Mucosa of stomach (tissue), 1 donor: ENCODE data around the gene WDR43.

Source experiments
- H3K27me3 ChIP-seq: one replicate; pipeline ENCODE4 v1.7.0; 2013; ENCODE audit warnings: mild to moderate bottlenecking, low read length; ENCODE audit not compliant: control insufficient read depth, insufficient read depth
- H3K36me3 ChIP-seq: one replicate; pipeline ENCODE4 v1.7.0; 2013; ENCODE audit warnings: low read length; ENCODE audit not compliant: control insufficient read depth, insufficient read depth
- H3K4me1 ChIP-seq: one replicate; pipeline ENCODE4 v1.7.0; 2013; ENCODE audit warnings: mild to moderate bottlenecking, low read length; ENCODE audit not compliant: control insufficient read depth, insufficient read depth
- H3K4me3 ChIP-seq: one replicate; pipeline ENCODE4 v1.7.0; 2013; ENCODE audit warnings: low read length
- H3K9ac ChIP-seq: one replicate; pipeline ENCODE4 v1.7.0; 2013; ENCODE audit warnings: mild to moderate bottlenecking, low read length, moderate library complexity
- H3K9me3 ChIP-seq: one replicate; pipeline ENCODE4 v1.7.0; 2013; ENCODE audit warnings: mild to moderate bottlenecking, low read length, moderate library complexity; ENCODE audit not compliant: control insufficient read depth
- donor health status: Pancreatic carcinoma.

The WDR43 gene

DNA sequence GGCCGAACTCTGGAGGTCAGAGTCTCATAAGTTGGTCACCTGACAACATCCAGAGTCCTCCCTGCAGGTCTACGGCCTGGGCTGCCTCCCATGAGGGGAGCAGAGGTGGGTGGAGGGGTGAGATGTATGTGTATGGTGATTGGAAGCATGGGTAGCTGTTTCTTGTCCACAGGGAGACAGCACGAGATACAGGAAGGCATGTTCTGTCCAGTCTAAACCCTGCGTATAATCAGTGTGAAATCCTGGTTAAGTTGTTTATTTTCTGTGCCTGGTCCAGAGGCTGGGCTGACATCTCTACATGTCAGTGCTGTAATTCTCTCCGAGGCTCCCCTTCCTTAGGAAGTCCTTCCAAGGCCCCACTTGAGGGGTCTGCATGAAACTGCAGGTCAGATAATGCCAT, 95.5 kb downstream of the WDR43 start:
- no peak overlapping the region for H3K4me3 ChIP-seq
- peaks cover 29% of the 10 kb centered on the region for H3K4me1 ChIP-seq
- no peaks in the 10 kb centered on the region for H3K36me3 ChIP-seq
- H3K9ac ChIP-seq: no peak overlapping the region
- H3K27me3 ChIP-seq: no peaks in the 10 kb centered on the region
- no peaks in the 10 kb centered on the region for H3K9me3 ChIP-seq

DNA sequence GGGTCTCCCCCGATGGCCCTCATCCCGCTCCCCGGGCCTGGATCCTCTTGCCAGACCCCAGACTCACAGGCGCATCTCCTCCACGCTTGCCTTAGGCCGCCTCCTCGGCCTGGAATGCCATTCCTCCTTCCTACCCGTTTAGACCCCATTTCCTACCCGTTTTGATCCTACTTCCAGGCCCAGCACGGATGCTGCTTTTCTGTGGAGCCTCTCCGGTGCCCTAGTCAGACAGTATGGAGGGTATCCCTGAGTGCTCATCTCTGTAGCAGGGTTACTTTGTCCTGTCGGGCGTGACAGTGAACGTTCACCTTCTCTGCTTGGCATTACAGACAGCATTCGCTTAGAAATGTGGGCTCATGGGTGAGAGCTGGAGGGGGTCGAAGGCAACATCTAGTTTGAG, 96.0 kb downstream of the WDR43 start:
- Histone ChIP-seq H3K27me3 (no peaks in the 10 kb centered on the region), H3K9me3 (no peaks in the 10 kb centered on the region), H3K4me1 (peaks cover 29% of the 10 kb centered on the region), H3K4me3 (no peak overlapping the region), H3K36me3 (no peaks in the 10 kb centered on the region), H3K9ac (no peak overlapping the region)

DNA sequence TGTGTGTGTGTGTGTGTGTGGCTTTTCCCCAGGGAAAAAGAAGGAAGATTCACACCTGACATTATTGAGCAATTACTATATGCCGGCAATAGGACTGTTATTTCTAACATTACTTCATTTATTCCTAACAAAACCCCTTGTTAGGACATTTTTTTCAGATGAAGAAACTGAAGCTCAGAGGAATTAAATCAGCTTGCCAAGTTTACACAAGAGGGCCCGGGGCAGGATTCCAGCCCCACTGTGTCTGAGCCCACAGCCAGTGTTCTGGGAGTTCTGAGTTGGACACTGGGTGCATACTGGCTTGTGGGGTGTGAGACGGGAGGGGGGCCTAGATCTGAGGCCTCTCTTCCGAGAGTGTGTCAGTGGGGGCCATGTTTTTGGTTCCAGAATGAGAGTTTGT, 96.6 kb downstream of the WDR43 start:
- no peaks in the 10 kb centered on the region for H3K27me3 ChIP-seq
- H3K9me3 ChIP-seq: no peaks in the 10 kb centered on the region
- no peak overlapping the region for H3K9ac ChIP-seq
- peaks cover 29% of the 10 kb centered on the region for H3K4me1 ChIP-seq
- H3K36me3 ChIP-seq: no peaks in the 10 kb centered on the region
- H3K4me3 ChIP-seq: no peak overlapping the region

DNA sequence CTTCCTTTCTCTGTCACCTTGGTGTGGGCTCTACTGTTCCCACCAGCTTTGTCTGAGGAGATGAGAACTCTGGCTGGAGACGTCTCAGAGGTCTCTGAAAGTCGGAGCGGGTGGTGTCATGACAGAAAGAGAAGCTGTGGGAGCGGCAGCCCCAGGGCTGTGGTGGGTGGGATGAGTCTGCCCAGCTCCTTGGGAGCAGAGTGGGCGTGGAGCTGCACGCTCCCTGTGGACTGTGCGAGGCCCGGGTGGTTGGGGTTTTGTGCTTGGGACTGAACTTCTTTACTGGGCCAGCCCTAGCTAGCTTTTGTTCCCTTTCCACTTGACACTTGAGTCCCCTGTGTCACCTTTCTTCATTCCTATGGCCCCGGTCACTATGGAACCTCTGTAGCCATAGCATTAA, 97.0 kb downstream of the WDR43 start:
- H3K36me3 ChIP-seq: no peaks in the 10 kb centered on the region
- H3K4me1 ChIP-seq: peaks cover 29% of the 10 kb centered on the region
- no peaks in the 10 kb centered on the region for H3K27me3 ChIP-seq
- H3K9ac ChIP-seq: peak overlapping the region; percentile 36
- H3K4me3 ChIP-seq: no peak overlapping the region
- no peaks in the 10 kb centered on the region for H3K9me3 ChIP-seq

DNA sequence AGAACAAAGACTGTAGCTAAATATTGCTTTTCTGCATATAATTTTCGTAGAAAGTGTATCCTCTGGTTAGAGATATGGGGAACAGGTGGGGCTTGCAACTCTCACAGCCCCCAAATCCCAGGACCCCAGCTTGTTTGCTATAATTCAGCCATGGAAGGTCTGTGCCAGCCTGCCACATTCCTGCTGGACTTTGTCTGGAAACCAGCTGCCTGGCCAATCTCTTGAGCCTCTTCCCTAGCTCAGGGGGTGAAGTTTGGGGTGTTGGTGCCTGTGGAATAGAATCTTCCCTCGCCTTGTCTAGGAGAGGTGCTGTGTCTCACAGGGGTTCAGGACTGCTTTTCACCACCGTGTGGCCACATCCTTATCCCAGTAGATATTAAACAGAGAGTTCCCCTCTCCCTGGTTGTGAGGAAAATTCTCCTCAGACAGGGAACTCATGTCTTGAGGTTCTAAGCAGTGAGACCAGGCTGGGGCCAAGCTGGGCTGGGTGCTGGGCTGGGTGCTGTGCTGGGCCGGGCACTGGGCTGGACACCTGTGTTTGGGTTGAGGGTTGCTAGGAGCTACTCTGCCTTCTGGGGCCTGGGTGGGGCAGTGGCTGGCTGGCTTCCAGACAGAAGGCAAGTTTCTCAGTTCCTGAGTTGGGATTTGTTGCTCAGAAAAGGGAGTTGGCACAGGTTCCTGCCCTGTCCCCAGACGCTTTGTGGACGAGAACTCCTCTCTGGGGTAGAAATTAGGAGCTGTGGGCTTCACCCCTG, 98.9 kb downstream of the WDR43 start:
- Histone ChIP-seq H3K27me3 (no peaks in the 10 kb centered on the region), H3K9ac (peak overlapping the region; percentile 26), H3K4me1 (peaks cover 29% of the 10 kb centered on the region), H3K4me3 (no peak overlapping the region), H3K36me3 (no peaks in the 10 kb centered on the region), H3K9me3 (no peaks in the 10 kb centered on the region)

DNA sequence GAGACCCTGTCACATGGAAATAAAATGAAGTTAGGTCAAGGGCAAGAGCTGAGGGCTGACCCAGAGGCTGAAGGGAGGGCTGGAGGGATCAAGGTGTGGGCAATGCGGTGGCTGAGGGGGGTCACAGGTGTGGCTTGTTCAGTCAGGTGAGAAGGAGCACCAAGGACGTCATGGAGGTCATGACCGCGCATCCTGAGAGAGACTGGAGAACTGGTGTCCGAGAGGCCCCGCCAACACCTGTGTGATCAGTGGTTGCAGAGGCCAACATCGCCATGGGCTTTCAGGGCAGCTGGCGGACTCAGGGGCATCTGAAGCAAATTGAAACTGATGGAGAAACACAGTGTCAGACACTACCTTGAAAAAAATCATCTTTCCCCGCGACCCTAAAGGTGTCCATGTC, 99.6 kb downstream of the WDR43 start:
- no peak overlapping the region for H3K4me3 ChIP-seq
- H3K27me3 ChIP-seq: no peaks in the 10 kb centered on the region
- peaks cover 29% of the 10 kb centered on the region for H3K4me1 ChIP-seq
- H3K9me3 ChIP-seq: no peaks in the 10 kb centered on the region
- no peak overlapping the region for H3K9ac ChIP-seq
- H3K36me3 ChIP-seq: no peaks in the 10 kb centered on the region

DNA sequence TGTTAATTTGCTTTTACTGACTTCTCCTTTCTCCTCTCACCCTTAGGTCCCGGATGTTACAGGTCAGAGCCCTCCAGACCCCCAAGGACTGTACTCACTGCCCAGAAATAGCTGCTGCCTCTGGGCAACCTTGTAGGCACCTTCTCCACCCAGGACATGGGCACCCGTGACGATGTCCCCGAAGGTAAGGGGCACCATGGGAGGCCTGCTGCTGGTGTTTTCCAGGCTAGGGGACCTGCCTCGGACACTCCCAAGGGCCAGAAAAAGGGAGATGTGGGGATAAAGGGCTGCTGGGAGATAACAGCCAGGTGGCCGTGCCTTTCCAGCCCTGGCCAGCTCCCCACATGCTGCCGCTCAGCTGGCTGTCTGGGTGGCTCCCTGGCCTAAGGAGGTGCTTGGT, 100.2 kb downstream of the WDR43 start:
- Histone ChIP-seq H3K9me3 (no peaks in the 10 kb centered on the region), H3K9ac (no peak overlapping the region), H3K36me3 (no peaks in the 10 kb centered on the region), H3K4me3 (no peak overlapping the region), H3K27me3 (no peaks in the 10 kb centered on the region), H3K4me1 (peaks cover 29% of the 10 kb centered on the region)

DNA sequence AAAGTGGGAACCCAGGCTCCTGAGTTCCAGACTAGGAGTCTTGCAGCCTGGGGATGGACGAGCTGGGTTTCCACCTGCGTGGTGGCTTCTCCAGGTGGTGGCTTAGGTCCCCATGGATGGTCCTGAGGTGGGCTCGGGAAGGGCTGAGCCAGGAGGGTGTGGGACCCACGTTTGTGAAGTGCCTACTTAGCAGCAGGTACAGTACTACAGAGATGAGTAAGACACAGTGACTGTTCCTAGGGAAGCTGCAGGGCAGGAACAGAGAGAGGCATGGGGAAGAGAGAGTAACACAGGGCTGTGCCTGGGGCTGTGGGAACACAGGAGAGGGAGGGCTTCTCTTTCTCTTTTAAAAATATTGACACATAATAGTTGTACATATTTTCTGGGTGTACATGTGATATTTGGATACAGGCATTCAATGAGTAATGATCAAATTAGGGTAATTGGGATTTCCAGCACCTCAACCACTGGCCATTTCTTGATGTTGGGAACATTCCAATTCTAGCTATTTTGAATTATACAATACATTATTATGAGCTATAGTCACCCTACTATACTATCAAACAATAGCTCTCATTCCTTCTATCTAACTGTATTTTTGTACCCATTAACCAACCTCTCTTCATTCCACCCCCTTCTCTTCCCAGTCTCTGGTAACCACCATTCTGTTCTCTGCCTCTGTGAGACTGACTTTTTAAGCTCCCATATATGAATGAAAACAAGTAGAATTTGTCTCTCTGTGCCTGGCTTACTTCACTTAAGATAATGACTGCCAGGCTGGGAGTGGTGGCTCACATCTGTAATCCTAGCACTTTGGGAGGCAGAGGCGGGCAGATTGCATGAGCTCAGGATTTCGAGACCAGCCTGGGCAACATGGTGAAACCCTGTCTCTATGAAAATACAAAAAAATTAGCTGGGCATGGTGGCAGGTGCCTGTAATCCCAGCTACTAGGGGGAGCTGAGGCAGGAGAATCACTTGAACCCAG, 101.6 kb downstream of the WDR43 start:
- Histone ChIP-seq H3K4me1 (peaks cover 29% of the 10 kb centered on the region), H3K9ac (no peak overlapping the region)

DNA sequence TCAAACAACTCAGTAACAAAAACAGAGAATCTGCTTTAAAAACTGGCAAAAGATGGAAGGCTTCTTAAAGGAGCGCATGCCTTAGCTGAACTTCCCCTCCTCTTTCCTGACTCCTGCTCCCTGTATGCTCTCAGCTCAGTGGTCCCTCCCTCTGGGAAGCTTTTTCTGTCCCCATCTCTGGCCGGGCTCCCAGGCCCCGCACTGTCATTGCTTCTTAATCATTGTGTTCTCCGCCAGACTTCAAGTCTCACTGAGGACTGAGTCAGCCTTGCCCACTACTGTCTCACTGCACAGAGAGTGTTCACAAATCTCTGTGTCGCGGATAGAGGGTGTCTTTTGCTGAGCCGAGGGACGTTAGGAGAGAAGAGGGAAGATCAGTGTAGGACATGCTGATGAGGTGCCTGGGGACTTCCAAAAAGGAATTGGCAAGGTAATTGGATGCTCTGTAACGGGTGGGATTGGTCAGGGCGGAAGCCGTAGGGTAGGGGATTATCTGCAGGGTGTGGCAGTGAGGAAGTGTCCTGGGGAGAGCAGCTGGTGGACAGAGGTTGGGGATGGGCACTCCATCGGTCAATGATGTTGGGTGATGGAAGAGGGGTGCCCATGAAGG, 102.9 kb downstream of the WDR43 start:
- H3K27me3 ChIP-seq: no peaks in the 10 kb centered on the region
- peaks cover 16% of the 10 kb centered on the region for H3K4me1 ChIP-seq
- no peaks in the 10 kb centered on the region for H3K9me3 ChIP-seq
- no peak overlapping the region for H3K4me3 ChIP-seq
- no peaks in the 10 kb centered on the region for H3K36me3 ChIP-seq
- H3K9ac ChIP-seq: peak overlapping the region; percentile 3

More for the DNA sequence above, 101.6 kb downstream of the WDR43 start:
- no peaks in the 10 kb centered on the region for H3K27me3 ChIP-seq
- no peaks in the 10 kb centered on the region for H3K9me3 ChIP-seq
- no peak overlapping the region for H3K4me3 ChIP-seq
- no peaks in the 10 kb centered on the region for H3K36me3 ChIP-seq
